NCI-H1930 (cell line): ENCODE measurements around the gene CDC42EP1.

ENCODE experiments used
- DNase-seq, 2 experiments: peaks; one replicate each; lab custom pipeline; 2025; lab: John Stamatoyannopoulos, UW

CDC42EP1 gene

GRCh38 chr22:37611207-37611606 is 50.9 kb downstream of the CDC42EP1 start:
- DNase-seq = no peak

- DNase-seq = no peak
Observed at GRCh38 chr22:37616201-37617083, 56.2 kb downstream of the CDC42EP1 start.

GRCh38 chr22:37617431-37617830 is 57.2 kb downstream of the CDC42EP1 start:
- DNase-seq = no peak

DNA sequence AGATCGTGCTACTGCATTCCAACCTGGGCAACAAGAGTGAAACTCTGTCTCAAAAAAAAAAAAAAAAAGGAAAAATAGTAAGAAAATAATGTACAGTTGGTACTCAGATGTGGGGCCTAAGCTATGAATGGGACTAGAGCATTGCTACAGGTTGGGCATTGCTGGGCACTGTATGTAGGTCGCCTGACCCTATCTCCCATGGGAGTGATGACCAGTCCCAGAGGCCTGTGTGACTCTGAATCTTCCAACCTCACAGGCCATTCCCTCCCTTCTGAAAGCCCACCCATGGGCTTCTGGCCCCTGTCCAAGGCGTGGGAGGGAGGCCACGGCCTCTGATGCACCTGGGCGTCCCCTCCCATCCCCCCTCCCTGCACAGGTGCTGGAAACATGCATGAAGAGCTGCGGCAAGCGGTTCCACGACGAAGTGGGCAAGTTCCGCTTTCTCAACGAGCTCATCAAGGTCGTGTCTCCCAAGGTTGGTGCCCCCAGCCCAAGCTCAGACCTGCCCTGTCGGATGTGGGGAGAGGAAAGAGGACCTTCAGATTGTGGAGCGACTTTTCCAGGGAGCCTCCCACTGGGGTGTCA is 57.9 kb downstream of the CDC42EP1 start:
- DNase-seq = no peak

DNA sequence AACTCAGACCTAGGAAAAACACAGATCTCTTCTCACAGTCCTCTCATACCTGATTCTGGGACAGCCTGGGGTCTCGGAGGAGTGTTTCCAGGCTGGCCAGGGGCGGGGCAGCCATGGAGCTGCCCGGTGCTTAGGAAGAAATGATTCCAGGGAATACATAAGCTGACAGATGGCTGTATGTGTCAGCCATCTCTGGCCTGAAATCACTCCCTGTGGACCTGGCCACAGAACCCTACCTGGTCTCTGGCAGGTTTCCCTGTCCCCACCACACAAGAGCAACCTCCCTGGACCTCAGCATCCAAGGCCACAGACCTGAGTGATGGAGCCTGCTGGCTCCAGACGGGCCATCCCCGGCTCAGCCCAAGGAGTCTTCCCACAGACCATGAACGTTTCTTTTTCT is 58.4 kb downstream of the CDC42EP1 start:
- no peak for DNase-seq
